HG03571 (cell line): ENCODE measurements around the gene ASB16.
"Not testable (repeated sequence)": the region's sequence is repeated elsewhere in the genome, so short reads cannot be mapped to it uniquely, and the experiment has no call there.

Source experiments
- ATAC-seq: cut with Tn5 transposase; IDR thresholded peaks from one replicate; pipeline ENCODE4 v1.9.1; 2021; ENCODE audit not compliant: unreplicated experiment

ASB16 gene

GRCh38 chr17:44146375-44147346 lies 23.8 kb upstream of the ASB16 start:
- no peak for ATAC-seq

GRCh38 chr17:44147812-44148211 lies 22.7 kb upstream of the ASB16 start:
- ATAC-seq, result no peak

- ATAC-seq, result not testable (repeated sequence)
Observed at GRCh38 chr17:44149066-44149465, 21.4 kb upstream of the ASB16 start.

- no peak for ATAC-seq
Observed at GRCh38 chr17:44149750-44150329, 20.7 kb upstream of the ASB16 start.

GRCh38 chr17:44152875-44153274 lies 17.6 kb upstream of the ASB16 start:
- no peak for ATAC-seq

GRCh38 chr17:44155488-44155887 lies 15.0 kb upstream of the ASB16 start:
- no peak for ATAC-seq

GRCh38 chr17:44159519-44160210 lies 10.8 kb upstream of the ASB16 start:
- no peak for ATAC-seq

- no peak for ATAC-seq
Observed at GRCh38 chr17:44164476-44164875, 6.0 kb upstream of the ASB16 start.

- no peak for ATAC-seq
Observed at GRCh38 chr17:44167181-44167861, 3.2 kb upstream of the ASB16 start.

GRCh38 chr17:44170135-44170498 lies 387 bp upstream of the ASB16 start:
- no peak for ATAC-seq

- ATAC-seq, result no peak
Observed at GRCh38 chr17:44171931-44172455, 1.5 kb downstream of the ASB16 start.

GRCh38 chr17:44174427-44174826 lies 3.9 kb downstream of the ASB16 start:
- ATAC-seq, result no peak

- no peak for ATAC-seq
Observed at GRCh38 chr17:44176257-44176656, 5.8 kb downstream of the ASB16 start.

GRCh38 chr17:44176671-44177501 lies 6.4 kb downstream of the ASB16 start:
- no peak for ATAC-seq

GRCh38 chr17:44177640-44178039 lies 7.1 kb downstream of the ASB16 start:
- no peak for ATAC-seq

- no peak for ATAC-seq
Observed at GRCh38 chr17:44178133-44178532, 7.6 kb downstream of the ASB16 start.

- no peak for ATAC-seq
Observed at GRCh38 chr17:44183024-44183423, 12.5 kb downstream of the ASB16 start.

GRCh38 chr17:44184212-44184810 lies 13.8 kb downstream of the ASB16 start:
- ATAC-seq, result no peak

GRCh38 chr17:44186307-44187130 lies 16.0 kb downstream of the ASB16 start, which contains the start of gene TMUB2:
TMUB2 (plus strand) TSS chr17:44186972; CDS start chr17:44187709, 737 bp downstream.
- ATAC-seq, result peak; percentile 85
